ENCODE results near the gene TAF11L12. TPM values are rescaled to one million over a fixed set of nuclear protein-coding genes. Genes with fewer than 3 reads are reported as not detected.
"Not testable (repeated sequence)": the region's sequence is repeated elsewhere in the genome, so short reads cannot be mapped to it uniquely, and the experiment has no call there.

Gene TAF11L12
- total RNA-seq, 1 donor from 2014 or later: not detected

DNA sequence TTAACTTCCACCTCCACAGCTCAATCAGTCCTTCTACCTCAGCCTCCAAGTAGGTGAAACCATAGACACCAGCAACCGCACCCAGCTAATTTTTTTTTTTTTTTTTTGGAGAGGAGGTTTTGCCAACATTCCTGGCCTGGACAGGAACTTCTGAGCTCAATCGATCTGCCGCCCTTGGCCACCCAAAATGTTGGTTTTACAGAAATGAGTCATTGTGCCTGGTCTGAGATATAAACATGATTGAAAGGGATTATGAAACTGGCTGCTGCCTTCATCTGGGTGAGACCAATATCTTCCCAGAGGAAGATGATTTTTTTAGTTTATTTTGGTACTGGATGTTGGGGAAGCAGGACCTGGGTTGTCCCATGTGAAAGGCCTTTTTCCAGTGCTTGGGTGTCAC, 9.2 kb downstream of the TAF11L12 start:
- no peaks in the 10 kb centered on the region for H3K4me1 ChIP-seq
- intact Hi-C loops (cut with DNase I): no loop called here
- no peaks in the 10 kb centered on the region for H3K27me3 ChIP-seq
- no peak overlapping the region for H3K4me3 ChIP-seq
- DNase-seq (no peak), ATAC-seq (no peak)
- H3K36me3 ChIP-seq: no peaks in the 10 kb centered on the region
- H3K27ac ChIP-seq: no peak overlapping the region
- no peaks in the 10 kb centered on the region for H3K9me3 ChIP-seq
- TF ChIP-seq, protein P1, sequence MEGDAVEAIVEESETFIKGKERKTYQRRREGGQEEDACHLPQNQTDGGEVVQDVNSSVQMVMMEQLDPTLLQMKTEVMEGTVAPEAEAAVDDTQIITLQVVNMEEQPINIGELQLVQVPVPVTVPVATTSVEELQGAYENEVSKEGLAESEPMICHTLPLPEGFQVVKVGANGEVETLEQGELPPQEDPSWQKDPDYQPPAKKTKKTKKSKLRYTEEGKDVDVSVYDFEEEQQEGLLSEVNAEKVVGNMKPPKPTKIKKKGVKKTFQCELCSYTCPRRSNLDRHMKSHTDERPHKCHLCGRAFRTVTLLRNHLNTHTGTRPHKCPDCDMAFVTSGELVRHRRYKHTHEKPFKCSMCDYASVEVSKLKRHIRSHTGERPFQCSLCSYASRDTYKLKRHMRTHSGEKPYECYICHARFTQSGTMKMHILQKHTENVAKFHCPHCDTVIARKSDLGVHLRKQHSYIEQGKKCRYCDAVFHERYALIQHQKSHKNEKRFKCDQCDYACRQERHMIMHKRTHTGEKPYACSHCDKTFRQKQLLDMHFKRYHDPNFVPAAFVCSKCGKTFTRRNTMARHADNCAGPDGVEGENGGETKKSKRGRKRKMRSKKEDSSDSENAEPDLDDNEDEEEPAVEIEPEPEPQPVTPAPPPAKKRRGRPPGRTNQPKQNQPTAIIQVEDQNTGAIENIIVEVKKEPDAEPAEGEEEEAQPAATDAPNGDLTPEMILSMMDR (IDR thresholded peaks at IDR 0.05): no peak

DNA sequence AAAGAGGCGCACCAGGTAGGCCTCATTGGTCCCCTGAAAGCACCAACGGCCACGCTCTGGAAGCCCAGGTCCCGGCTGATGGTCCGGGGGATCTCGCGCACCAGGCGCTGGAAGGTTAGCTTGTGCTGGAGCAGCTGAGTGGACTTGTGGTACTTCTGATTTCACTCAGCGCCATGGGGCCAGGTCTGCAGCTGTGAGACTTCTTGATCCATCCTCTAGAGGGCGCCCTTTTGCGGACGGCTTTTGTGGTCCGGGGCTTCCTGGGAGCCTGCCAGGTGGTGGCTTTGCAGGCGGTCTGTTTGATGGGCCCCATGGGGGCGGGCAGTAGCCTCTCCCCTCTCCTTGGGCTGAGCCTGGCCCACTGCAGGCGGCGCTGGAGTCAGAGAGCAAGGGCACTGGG, 10.4 kb downstream of the TAF11L12 start:
- H3K27ac ChIP-seq: no peak overlapping the region
- TF ChIP-seq, protein P1 (IDR thresholded peaks at IDR 0.05): no peak
- intact Hi-C loops (cut with DNase I): no loop called here
- no peak overlapping the region for H3K4me3 ChIP-seq
- no peaks in the 10 kb centered on the region for H3K36me3 ChIP-seq
- no peak for ATAC-seq
- no peak for DNase-seq
- H3K4me1 ChIP-seq: no peaks in the 10 kb centered on the region
- no peaks in the 10 kb centered on the region for H3K27me3 ChIP-seq
- no peaks in the 10 kb centered on the region for H3K9me3 ChIP-seq

DNA sequence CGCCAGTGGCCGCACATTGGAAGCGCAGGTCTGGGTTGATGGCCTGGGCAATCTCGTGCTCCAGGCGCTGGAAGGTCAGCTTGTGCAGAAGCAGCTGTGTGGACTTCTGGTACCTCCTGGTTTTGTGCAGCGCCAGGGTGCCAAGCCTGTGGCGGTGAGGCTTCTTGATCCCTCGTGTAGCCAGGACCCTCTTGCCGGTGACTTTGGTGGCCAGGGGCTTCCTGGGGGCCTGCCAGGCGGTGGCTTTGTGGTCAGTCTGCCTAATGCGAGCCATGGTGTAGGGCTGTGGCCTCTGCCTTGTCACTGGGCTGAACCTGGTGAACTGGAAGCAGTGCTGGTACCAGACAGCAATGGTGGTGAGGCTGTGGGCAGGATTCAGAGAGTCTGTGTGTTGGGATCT, 15.5 kb downstream of the TAF11L12 start:
- H3K27me3 ChIP-seq: no peaks in the 10 kb centered on the region
- no peaks in the 10 kb centered on the region for H3K9me3 ChIP-seq
- peak; percentile 38 for ATAC-seq
- no peaks in the 10 kb centered on the region for H3K36me3 ChIP-seq
- TF ChIP-seq, protein P1 (IDR thresholded peaks at IDR 0.05): no peak
- H3K4me1 ChIP-seq: no peaks in the 10 kb centered on the region
- intact Hi-C loops (cut with DNase I): no loop called here
- no peak for DNase-seq
- H3K4me3 ChIP-seq: no peak overlapping the region
- no peak overlapping the region for H3K27ac ChIP-seq

DNA sequence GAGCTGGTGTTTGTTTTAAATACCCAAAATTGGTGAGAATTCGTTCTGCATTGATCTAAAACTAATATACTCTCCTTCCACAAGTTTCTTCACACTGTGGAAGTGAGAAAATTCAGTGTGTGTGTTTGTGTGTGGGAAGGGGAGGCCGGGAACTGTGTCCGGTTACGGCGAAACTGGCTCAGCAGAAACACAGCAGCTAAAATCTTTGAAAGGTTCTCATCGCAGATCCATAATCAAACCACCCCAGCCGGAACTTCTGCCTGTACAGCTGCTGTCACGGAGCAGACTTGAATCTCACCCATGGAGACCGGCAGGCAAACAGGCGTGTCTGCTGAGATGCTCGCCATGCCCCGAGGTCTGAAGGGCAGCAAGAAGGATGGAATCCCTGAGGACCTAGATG, 21.6 kb downstream of the TAF11L12 start, which contains the start of gene TAF11L13:
TAF11L13 (plus strand) TSS at position 301 of the 400 bp plus-strand sequence.
- H3K9me3 ChIP-seq; intact Hi-C loops (cut with DNase I); H3K4me1 ChIP-seq; H3K36me3 ChIP-seq; DNase-seq; H3K27me3 ChIP-seq; H3K27ac ChIP-seq; ATAC-seq; H3K4me3 ChIP-seq: not testable (repeated sequence)

DNA sequence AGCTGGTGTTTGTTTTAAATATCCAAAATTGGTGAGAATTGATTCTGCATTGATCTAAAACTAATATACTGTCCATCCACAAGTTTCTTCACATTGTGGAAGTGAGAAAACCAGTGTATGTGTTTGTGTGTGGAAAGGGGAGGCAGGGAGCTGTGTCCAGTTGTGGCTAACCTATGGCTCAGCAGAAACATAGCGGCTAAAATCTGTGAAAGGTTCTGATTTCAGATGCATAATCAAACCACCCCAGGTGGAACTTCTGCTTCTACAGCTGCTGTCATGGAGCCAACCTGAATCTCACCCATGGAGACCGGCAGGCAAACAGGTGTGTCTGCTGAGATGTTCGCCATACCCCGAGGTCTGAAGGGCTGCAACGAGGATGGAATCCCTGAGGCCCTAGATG, 24.0 kb downstream of the TAF11L12 start, which contains the start of gene TAF11L14:
TAF11L14 (plus strand) TSS at position 301 of the 400 bp plus-strand sequence.
- TF ChIP-seq, protein P1 (IDR thresholded peaks at IDR 0.05): no peak
- H3K36me3 ChIP-seq: no peaks in the 10 kb centered on the region
- ATAC-seq: no peak
- no peaks in the 10 kb centered on the region for H3K9me3 ChIP-seq
- no peak for DNase-seq
- no peak within 1 kb of the TSS for H3K4me3 ChIP-seq
- H3K27me3 ChIP-seq: no peaks in the 10 kb centered on the region
- intact Hi-C loops (cut with DNase I): no loop called here
- no peaks in the 10 kb centered on the region for H3K4me1 ChIP-seq
- no peak within 1 kb of the TSS for H3K27ac ChIP-seq

DNA sequence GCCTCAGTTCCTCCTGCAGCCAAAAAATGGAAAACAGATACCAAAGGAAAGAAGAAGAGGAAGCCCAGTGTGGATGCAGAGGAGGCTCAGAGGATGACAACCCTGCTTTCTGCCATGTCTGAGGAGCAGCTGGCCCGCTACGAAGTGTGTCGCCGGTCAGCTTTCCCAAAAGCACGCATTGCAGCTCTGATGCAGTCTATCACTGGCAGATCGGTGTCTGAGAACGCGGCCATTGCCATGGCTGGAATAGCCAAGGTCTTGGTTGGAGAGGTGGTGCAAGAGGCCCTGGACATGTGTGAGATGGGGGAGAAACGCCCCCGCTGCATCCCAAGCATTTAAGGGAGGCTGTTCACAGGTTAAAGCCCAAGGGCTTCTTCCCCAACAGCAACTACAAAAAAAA, 39.0 kb downstream of the TAF11L12 start:
- DNase-seq; H3K4me3 ChIP-seq; H3K4me1 ChIP-seq; intact Hi-C loops (cut with DNase I); H3K36me3 ChIP-seq; H3K27me3 ChIP-seq; ATAC-seq; H3K27ac ChIP-seq; H3K9me3 ChIP-seq: not testable (repeated sequence)

DNA sequence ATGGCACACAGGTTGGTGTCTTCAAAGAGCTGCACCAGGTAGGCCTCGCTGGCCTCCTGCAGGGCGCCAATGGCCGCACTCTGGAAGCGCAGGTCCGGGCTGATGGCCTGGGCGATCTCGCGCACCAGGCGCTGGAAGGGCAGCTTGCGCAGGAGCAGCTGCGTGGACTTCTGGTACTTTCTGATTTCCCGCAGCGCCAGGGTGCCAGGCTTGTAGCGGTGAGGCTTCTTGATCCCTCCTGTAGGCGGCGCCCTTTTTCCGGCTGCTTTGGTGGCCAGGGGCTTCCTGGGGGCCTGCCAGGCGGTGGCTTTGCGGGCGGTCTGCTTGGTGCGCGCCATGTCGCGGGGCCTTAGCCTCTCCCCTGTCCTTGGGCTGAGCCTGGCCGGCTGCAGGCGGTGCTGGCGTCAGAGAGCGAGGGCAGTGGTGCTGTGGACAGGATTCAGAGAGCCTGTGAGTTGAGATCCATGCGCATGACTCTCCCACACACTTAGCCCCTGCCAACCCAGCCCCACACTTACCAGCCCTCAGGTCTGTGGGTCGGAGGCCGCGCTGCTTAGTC, 45.1 kb downstream of the TAF11L12 start:
- H3K9me3 ChIP-seq; DNase-seq; H3K27ac ChIP-seq; H3K4me1 ChIP-seq; H3K27me3 ChIP-seq; H3K4me3 ChIP-seq; intact Hi-C loops (cut with DNase I); H3K36me3 ChIP-seq: not testable (repeated sequence)
- ATAC-seq: peak; percentile 34
